Esophagus muscularis mucosa (tissue), 3 donors: ENCODE results near the gene MSH3.

ENCODE experiments used
- CTCF ChIP-seq, 3 experiments: fragments of 200-600 bp in 2 of 3; fragments of 450-650 bp in 1 of 3; sonication (generic) in 2 of 3; IDR thresholded peaks; one replicate each; pipeline ENCODE4 v1.5.1; 2017 to 2019; ENCODE audit warnings: antibody characterized with exemption in 3 of 3, mild to moderate bottlenecking in 2 of 3, moderate library complexity in 1 of 3
- POLR2A ChIP-seq: fragments of 450-650 bp; IDR thresholded peaks from one replicate; pipeline ENCODE4 v1.6.1; 2017; ENCODE audit warnings: antibody characterized with exemption, moderate library complexity, mild to moderate bottlenecking, low read depth

- TF ChIP-seq CTCF (IDR thresholded peaks at IDR 0.05): no peak
- TF ChIP-seq POLR2A: no peak
Observed at GRCh38 chr5:80762573-80762972, 108.1 kb downstream of the MSH3 start.
